HUES48 (cell line): ENCODE data around the gene IQSEC1.
A peak's percentile ranks its signal among the peaks of the same experiment; 100 is the strongest.

Experiments
- H3K27ac ChIP-seq: one replicate; pipeline ENCODE4 v1.7.0; 2013; ENCODE audit warnings: low read depth, low read length, inconsistent platforms
- H3K27me3 ChIP-seq: 2 replicates; pipeline ENCODE4 v1.6.1; 2013; ENCODE audit warnings: mild to moderate bottlenecking, low read length; ENCODE audit not compliant: control insufficient read depth, insufficient read depth
- H3K36me3 ChIP-seq: 2 replicates; pipeline ENCODE4 v1.6.1; 2013; ENCODE audit warnings: low read length; ENCODE audit not compliant: control insufficient read depth, insufficient read depth
- H3K4me1 ChIP-seq: 2 replicates; pipeline ENCODE4 v1.6.1; 2013; ENCODE audit warnings: mild to moderate bottlenecking, low read length; ENCODE audit not compliant: control insufficient read depth, insufficient read depth
- H3K4me3 ChIP-seq: 2 replicates; pipeline ENCODE4 v1.5.1; 2013; ENCODE audit warnings: mild to moderate bottlenecking, low read depth, low read length
- H3K9ac ChIP-seq: 2 replicates; pipeline ENCODE4 v1.6.1; 2013; ENCODE audit warnings: mild to moderate bottlenecking, low read depth, low read length, moderate library complexity
- H3K9me3 ChIP-seq: 2 replicates; pipeline ENCODE4 v1.6.1; 2013; ENCODE audit warnings: low read length; ENCODE audit not compliant: control insufficient read depth, insufficient read depth

IQSEC1 gene

GRCh38 chr3:12903881-12904280 lies 169.3 kb downstream of the IQSEC1 start:
- no peak overlapping the region for H3K9ac ChIP-seq
- H3K27ac ChIP-seq: no peak overlapping the region
- H3K27me3 ChIP-seq: no peaks in the 10 kb centered on the region
- H3K4me1 ChIP-seq: no peaks in the 10 kb centered on the region
- no peak overlapping the region for H3K4me3 ChIP-seq
- no peaks in the 10 kb centered on the region for H3K9me3 ChIP-seq
- peaks cover 40% of the 10 kb centered on the region for H3K36me3 ChIP-seq

GRCh38 chr3:12903000-12903800 lies 170.0 kb downstream of the IQSEC1 start:
- peaks cover 33% of the 10 kb centered on the region for H3K36me3 ChIP-seq
- no peaks in the 10 kb centered on the region for H3K9me3 ChIP-seq
- H3K4me1 ChIP-seq: no peaks in the 10 kb centered on the region
- no peaks in the 10 kb centered on the region for H3K27me3 ChIP-seq
- H3K9ac ChIP-seq: no peak overlapping the region
- no peak overlapping the region for H3K27ac ChIP-seq
- H3K4me3 ChIP-seq: no peak overlapping the region

GRCh38 chr3:12902181-12902999 lies 170.8 kb downstream of the IQSEC1 start:
- no peaks in the 10 kb centered on the region for H3K4me1 ChIP-seq
- no peak overlapping the region for H3K9ac ChIP-seq
- H3K4me3 ChIP-seq: no peak overlapping the region
- no peaks in the 10 kb centered on the region for H3K27me3 ChIP-seq
- no peaks in the 10 kb centered on the region for H3K9me3 ChIP-seq
- H3K36me3 ChIP-seq: peaks cover 29% of the 10 kb centered on the region
- no peak overlapping the region for H3K27ac ChIP-seq

GRCh38 chr3:12901623-12902045 lies 171.6 kb downstream of the IQSEC1 start:
- Histone ChIP-seq H3K36me3 (peaks cover 25% of the 10 kb centered on the region), H3K4me3 (no peak overlapping the region), H3K9ac (no peak overlapping the region), H3K27me3 (no peaks in the 10 kb centered on the region), H3K27ac (no peak overlapping the region), H3K4me1 (no peaks in the 10 kb centered on the region), H3K9me3 (no peaks in the 10 kb centered on the region)

- no peaks in the 10 kb centered on the region for H3K27me3 ChIP-seq
- peaks cover 18% of the 10 kb centered on the region for H3K36me3 ChIP-seq
- H3K27ac ChIP-seq: no peak overlapping the region
- no peak overlapping the region for H3K4me3 ChIP-seq
- H3K9ac ChIP-seq: no peak overlapping the region
- no peaks in the 10 kb centered on the region for H3K4me1 ChIP-seq
- H3K9me3 ChIP-seq: no peaks in the 10 kb centered on the region
Measured at GRCh38 chr3:12900885-12901411, 172.3 kb downstream of the IQSEC1 start.

- Histone ChIP-seq H3K9me3 (no peaks in the 10 kb centered on the region), H3K36me3 (peaks cover 9% of the 10 kb centered on the region), H3K9ac (no peak overlapping the region), H3K27me3 (no peaks in the 10 kb centered on the region), H3K4me3 (no peak overlapping the region), H3K27ac (no peak overlapping the region), H3K4me1 (no peaks in the 10 kb centered on the region)
Measured at GRCh38 chr3:12898965-12899755, 174.1 kb downstream of the IQSEC1 start.

- H3K9me3 ChIP-seq: no peaks in the 10 kb centered on the region
- H3K36me3 ChIP-seq: peaks cover 9% of the 10 kb centered on the region
- no peak overlapping the region for H3K27ac ChIP-seq
Measured at GRCh38 chr3:12898290-12898964, 174.8 kb downstream of the IQSEC1 start.

GRCh38 chr3:12897381-12898289 lies 175.6 kb downstream of the IQSEC1 start:
- Histone ChIP-seq H3K9ac (no peak overlapping the region), H3K27ac (peak overlapping the region; percentile 8), H3K27me3 (no peaks in the 10 kb centered on the region), H3K4me1 (no peaks in the 10 kb centered on the region), H3K4me3 (no peak overlapping the region), H3K36me3 (peaks cover 9% of the 10 kb centered on the region), H3K9me3 (no peaks in the 10 kb centered on the region)

More at GRCh38 chr3:12898290-12898964, 174.8 kb downstream of the IQSEC1 start:
- Histone ChIP-seq H3K4me1 (no peaks in the 10 kb centered on the region), H3K9ac (no peak overlapping the region), H3K27me3 (no peaks in the 10 kb centered on the region), H3K4me3 (no peak overlapping the region)

- H3K27ac ChIP-seq: no peak overlapping the region
- no peaks in the 10 kb centered on the region for H3K9me3 ChIP-seq
- 0 out of 2 replicates have a peak, but pooled peaks cover under 1% of the 10 kb centered on the region for H3K27me3 ChIP-seq
- peaks cover 9% of the 10 kb centered on the region for H3K36me3 ChIP-seq
- H3K9ac ChIP-seq: no peak overlapping the region
- H3K4me3 ChIP-seq: no peak overlapping the region
- no peaks in the 10 kb centered on the region for H3K4me1 ChIP-seq
Measured at GRCh38 chr3:12896063-12896985, 176.9 kb downstream of the IQSEC1 start.
